RCC 7860 (cell line): ENCODE results near the gene ERP29.
"Not testable (repeated sequence)": the region's sequence is repeated elsewhere in the genome, so short reads cannot be mapped to it uniquely, and the experiment has no call there.

ENCODE experiments used
- DNase-seq: peaks from one replicate; pipeline ENCODE4 v3.0.0-alpha.2; 2015; ENCODE audit warnings: low spot score
- FAIRE-seq: peaks from 2 replicates; lab custom pipeline; 2012; peaks lifted over from hg19 to GRCh38; lab: Jason Lieb, UNC

The ERP29 gene

GRCh38 chr12:112000820-112001219 is 12.4 kb upstream of the ERP29 start:
- DNase-seq, result no peak

DNA sequence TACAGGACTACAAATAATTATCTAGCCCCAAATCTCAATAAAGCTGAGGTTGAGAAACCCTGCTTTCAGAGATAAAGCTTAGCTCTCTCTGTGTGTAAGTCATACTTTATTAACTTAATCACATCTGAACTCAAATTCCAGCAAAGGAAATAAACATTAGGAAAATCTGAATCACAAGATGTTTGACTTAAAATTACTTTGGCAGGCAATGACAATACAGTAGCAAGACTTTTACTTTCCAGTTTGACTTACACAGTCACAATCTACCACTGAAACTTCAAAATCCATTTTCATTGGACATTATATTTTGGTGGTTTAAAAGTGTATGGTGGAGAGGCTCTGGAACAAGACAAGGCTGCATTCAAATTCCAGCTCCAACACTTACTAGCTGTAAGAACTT is 11.7 kb upstream of the ERP29 start:
- DNase-seq (no peak), FAIRE-seq (no peak)

More at GRCh38 chr12:112000820-112001219, 12.4 kb upstream of the ERP29 start:
- no peak for FAIRE-seq

DNA sequence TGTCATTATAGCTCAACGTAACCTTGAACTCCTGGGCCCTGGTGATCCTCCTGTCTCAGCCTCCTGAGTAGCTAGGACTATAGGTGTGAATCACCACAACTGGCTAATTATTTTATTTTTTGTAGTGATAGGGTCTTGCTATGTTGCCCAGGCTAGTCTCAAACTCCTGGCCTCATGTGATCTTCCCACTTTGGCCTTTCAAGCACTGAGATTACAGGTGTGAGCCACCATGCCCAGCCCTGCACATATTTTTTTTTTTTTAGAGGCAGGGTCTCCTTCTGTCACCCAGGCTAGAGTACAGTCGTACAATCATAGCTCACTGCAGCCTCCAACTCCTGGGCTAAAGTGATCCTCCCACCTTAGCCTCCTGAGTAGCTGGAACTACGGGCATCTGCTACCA is 9.2 kb upstream of the ERP29 start:
- DNase-seq, result no peak
- FAIRE-seq, result no peak

GRCh38 chr12:112005419-112006395 is 7.5 kb upstream of the ERP29 start:
- DNase-seq, result no peak
- no peak for FAIRE-seq

DNA sequence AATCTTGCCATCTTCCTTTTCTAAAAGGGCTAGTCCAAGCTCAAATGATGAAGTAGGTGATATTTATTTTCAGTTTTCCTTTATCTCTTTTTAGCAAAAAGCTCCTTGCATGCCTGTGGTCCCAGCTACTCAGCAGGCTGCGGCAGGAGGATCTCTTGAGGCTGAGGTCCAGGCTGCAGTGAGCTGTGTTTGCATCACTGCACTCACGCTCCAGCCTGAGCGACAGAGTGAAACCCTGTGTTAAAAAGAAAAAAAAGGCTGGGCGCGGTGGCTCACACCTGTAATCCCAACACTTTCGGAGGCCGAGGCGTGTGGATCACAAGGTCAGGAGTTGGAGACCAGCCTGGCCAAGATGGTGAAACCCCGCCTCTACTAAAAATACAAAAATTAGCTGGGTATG is 5.3 kb upstream of the ERP29 start:
- DNase-seq (no peak), FAIRE-seq (no peak)

GRCh38 chr12:112008918-112009317 is 4.3 kb upstream of the ERP29 start:
- DNase-seq (no peak), FAIRE-seq (no peak)

DNA sequence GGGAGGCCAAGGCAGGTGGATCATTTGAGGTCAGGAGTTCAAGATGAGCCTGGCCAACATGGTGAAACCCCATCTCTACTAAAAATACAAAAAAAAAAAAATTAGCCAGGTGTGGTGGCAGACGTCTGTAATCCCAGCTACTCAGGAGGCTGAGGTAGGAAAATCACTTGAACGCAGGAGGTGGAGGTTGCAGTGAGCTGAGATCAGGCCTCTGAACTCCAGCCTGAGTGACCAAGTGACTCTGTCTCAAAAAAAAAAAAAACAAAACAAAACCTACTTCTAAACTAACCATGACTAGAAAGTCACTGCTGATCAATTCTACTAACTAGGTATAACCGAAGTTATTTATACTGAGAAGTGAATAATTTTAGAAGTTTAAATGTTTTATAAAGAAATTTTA is 3.6 kb upstream of the ERP29 start:
- not testable (repeated sequence) for FAIRE-seq, DNase-seq

- FAIRE-seq, result no peak
- no peak for DNase-seq
Observed at GRCh38 chr12:112010415-112011344, 2.5 kb upstream of the ERP29 start.

GRCh38 chr12:112011685-112012084 is 1.5 kb upstream of the ERP29 start:
- no peak for FAIRE-seq
- no peak for DNase-seq

- no peak for FAIRE-seq
Observed at GRCh38 chr12:112013601-112014402, 576 bp downstream of the ERP29 start.

DNA sequence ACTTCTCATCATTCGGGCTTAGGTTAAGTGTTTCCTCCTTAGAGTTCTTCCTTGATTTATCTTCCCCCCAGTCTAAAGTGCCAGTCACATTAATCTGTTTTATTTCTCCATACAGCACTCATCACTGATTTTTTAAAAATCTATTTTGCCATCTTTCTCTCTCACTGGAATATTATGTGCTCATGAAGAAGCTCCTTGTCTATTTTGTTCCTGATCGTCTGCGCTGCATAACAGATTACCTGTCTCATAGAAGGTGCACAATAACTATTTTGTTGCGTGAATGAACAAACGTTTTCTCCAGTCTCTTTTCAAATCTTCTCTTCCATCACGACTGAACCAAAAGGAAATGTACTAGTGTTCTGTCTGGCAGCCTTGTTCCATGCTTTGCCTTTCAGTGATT is 2.7 kb downstream of the ERP29 start:
- DNase-seq, result no peak
- no peak for FAIRE-seq

More at GRCh38 chr12:112013601-112014402, 576 bp downstream of the ERP29 start:
- peak; percentile 60 for DNase-seq

GRCh38 chr12:112017041-112017440 is 3.8 kb downstream of the ERP29 start:
- DNase-seq (no peak), FAIRE-seq (no peak)

- DNase-seq (peak; percentile 38), FAIRE-seq (no peak)
Observed at GRCh38 chr12:112018571-112019237, 5.5 kb downstream of the ERP29 start.

DNA sequence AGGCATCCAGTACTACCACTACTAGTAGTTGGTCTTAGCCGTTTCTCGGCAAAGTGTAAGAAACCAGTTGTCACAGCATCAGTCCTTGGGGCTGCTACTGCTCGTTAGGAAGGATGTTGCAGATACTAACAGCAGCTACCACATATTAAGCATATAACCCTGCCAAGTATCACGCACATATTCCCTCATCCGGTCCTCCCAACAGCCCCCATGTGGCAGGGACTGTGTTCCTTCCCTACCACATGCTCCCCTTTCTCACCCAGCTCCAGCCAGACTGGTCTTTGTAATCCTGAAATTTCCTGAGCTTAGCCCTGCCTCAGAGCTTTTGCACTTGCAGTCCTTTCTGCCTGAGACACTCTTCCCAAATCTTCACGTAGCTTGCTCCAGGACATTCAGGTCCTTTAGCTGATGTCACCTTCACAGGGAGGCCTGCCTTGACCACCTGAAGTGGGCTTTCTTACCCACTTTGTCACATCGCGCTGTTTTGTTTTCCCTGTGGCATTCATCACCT is 7.8 kb downstream of the ERP29 start:
- FAIRE-seq, result no peak
- no peak for DNase-seq

GRCh38 chr12:112022241-112023016 is 9.2 kb downstream of the ERP29 start:
- no peak for FAIRE-seq

GRCh38 chr12:112023759-112024396 is 10.7 kb downstream of the ERP29 start:
- FAIRE-seq, result no peak
- DNase-seq, result no peak

More at GRCh38 chr12:112022241-112023016, 9.2 kb downstream of the ERP29 start:
- DNase-seq, result no peak

DNA sequence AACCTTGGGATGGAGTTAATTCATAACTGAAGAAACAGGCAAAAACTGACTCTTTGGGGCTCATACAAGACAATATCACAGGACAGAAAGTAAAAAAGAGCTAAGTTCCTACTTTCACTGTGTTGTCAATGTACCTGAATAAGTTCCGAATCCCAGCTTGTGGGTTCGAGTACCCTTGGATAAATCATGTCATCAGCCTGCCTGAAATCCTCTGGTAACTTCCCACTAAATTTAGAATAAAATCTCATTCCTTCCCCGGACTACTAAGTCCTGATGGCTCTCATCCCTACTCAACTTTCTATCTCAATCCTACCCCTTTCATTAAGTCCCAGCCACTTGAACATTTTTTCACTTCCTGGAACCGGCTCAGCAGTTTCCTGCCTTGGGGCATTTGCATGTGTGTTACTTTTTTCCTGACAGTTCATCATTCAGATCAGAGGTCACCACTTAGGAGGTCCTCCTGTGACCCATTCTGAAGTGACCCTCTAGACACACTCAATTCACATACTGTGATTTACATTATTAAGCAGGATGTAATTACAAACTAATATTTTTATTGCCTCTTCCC is 12.7 kb downstream of the ERP29 start:
- FAIRE-seq (no peak), DNase-seq (no peak)

DNA sequence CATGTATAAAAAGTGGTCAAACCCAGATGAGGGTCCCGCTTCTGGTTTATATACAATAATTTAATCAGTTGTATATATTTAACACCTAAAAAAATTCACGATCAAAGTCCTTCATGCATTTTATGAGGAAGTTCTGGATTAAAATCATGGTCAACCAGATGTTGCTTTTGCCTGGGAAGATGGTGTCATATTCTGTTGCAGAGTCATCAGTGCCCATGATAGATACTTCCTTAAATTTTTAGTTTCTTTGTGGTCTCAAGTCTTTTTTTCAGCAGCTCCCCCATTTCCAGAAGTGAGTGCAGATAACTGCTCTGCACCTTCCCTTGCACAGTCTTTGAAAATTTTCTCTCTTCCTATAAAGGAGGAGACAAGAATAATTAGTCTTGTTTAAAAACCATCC is 16.1 kb downstream of the ERP29 start:
- no peak for DNase-seq
- FAIRE-seq, result no peak
